ENCODE measurements around the gene CDCP1.

CDCP1 gene

DNA sequence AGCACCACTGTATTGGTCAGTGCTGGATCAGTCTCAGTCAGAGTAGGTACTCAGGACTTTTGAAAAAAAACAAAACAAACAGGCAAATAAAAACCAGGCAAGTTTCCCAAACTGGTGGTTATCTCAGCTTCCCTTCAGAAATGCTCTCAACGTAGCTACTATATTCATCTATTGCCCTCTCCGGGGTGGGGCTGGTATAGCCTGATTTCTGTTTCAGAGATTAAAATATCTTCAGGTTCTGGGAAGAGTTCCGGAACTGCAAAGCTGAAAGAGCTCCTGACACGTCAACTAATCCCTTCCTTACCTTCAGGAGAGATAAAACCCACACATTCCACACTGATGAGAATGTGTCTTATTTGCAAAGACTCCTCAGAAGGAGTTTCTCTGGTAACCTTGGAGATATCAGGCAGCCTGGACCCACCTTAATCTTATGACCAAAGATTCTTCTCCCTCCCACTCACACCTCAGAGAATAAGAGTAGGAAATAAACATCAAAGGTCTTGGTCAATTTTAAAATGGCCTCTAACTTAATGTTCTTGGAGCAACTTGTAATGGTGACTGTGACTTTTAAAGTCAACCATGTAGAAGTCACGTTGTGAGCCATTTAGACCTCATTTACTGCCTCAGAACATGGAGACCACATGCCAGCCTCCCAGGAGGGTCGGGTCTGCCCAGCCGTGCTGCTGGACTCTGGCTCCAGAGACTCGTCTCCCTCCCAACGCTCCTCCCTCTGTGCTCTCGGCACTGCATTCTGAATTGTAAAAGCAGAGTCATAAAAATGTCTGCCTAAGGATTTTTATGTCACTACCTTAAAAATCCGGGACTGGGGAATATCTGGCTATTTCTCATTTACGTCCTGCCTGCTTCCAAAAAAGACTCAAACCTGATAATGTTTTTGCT is 53.8 kb downstream of the CDCP1 start:
- no peaks in the 10 kb centered on the region for H3K27me3 ChIP-seq (ENCODE audit: low read length)
- H3K9me2 ChIP-seq (replicated peaks; ENCODE audit: insufficient read depth, low read length) = no peaks in the 10 kb centered on the region
- H3K36me3 ChIP-seq (ENCODE audit: low read length) = no peaks in the 10 kb centered on the region
- no peaks in the 10 kb centered on the region for H3K9me3 ChIP-seq (ENCODE audit: insufficient read depth, low read length)
- H2AFZ ChIP-seq (ENCODE audit: low read depth, low read length, severe bottlenecking) = no peak overlapping the region
- TF ChIP-seq EZH2phosphoT487 (conservative IDR thresholded peaks at IDR 0.05; ENCODE audit: low read length) (no peak), CTCF (IDR thresholded peaks at IDR 0.05; ENCODE audit: insufficient read depth, low read length, poor library complexity, severe bottlenecking) (no peak)
- no peaks in the 10 kb centered on the region for H3F3A ChIP-seq (ENCODE audit: insufficient read depth)
- no peak overlapping the region for H3K4me3 ChIP-seq (ENCODE audit: insufficient read depth, low read length, poor library complexity, severe bottlenecking)
- H4K20me1 ChIP-seq (ENCODE audit: low read depth, low read length) = no peaks in the 10 kb centered on the region
- H3K4me2 ChIP-seq (ENCODE audit: low read depth, low read length, poor library complexity, severe bottlenecking) = no peak overlapping the region
- no peak overlapping the region for H3K9ac ChIP-seq (ENCODE audit: low read length)
- no peak overlapping the region for H3K27ac ChIP-seq (ENCODE audit: low read depth, low read length)
- H3K79me2 ChIP-seq (ENCODE audit: insufficient read depth, low read length) = no peaks in the 10 kb centered on the region

DNA sequence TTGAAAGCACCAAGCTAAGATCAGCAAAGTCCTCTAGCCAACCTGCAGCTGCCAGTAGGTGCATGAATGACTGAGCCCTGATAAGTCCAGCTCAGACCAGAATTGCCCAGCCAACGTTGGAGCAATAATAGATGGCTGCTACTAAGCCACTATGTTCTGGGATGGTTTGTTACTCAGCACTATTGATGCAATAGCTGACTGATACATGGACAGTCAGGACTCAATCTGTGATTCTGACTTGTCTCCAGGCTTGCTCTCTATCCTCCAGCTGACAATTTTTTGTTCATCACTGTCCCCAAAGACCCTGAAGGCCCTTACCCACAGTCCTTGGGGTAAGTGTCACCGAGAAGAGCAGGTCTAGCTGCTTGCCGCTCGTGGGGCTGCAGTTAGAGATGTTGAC is 55.3 kb downstream of the CDCP1 start:
- no peaks in the 10 kb centered on the region for H3K36me3 ChIP-seq (ENCODE audit: low read length)
- TF ChIP-seq EZH2phosphoT487 (conservative IDR thresholded peaks at IDR 0.05; ENCODE audit: low read length) (no peak), CTCF (IDR thresholded peaks at IDR 0.05; ENCODE audit: insufficient read depth, low read length, poor library complexity, severe bottlenecking) (no peak)
- no peaks in the 10 kb centered on the region for H3K9me3 ChIP-seq (ENCODE audit: insufficient read depth, low read length)

DNA sequence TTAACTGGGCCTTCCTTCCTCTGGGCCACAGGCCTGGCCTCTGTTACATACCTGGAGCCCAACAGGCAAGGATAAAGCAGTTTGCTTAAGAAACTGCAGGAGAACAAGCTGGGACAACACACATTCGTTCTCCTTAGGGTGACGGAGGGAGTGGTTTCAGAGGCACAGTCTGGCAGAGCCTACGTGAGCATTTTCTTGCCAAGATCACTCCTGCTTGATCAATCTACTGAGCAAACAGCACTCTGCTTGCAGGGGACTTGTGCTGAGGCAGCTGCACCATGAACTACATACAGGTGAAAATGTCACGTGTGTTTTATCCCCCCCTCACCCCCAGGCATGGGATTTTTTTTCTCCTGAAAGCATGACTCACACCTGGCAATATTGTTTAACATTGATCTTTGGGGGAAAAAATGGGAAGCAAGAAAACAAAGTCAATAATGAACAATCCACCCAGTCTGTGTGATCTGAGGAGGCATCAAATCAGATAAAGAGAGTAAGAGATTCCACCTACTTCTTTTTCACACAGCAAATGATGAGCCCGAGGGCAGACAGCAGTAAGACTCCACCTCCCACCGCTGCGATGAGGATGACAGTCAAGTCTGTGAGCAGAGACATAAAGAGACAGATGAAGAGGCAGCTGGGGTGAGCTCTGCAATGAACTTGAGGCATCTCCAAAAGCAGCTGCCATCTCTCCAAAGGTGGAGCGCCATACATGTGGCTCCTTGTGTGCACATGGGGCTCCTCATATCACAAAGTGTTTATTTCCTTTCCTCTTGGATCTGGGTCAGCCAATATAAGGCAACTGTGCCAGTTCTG is 57.4 kb downstream of the CDCP1 start:
- H3K9ac ChIP-seq (ENCODE audit: low read length) = no peak overlapping the region
- H3F3A ChIP-seq (ENCODE audit: insufficient read depth) = no peaks in the 10 kb centered on the region
- TF ChIP-seq EZH2phosphoT487 (conservative IDR thresholded peaks at IDR 0.05; ENCODE audit: low read length) = no peak
- TF ChIP-seq CTCF (IDR thresholded peaks at IDR 0.05; ENCODE audit: insufficient read depth, low read length, poor library complexity, severe bottlenecking) = no peak
- no peak overlapping the region for H2AFZ ChIP-seq (ENCODE audit: low read depth, low read length, severe bottlenecking)
- H3K79me2 ChIP-seq (ENCODE audit: insufficient read depth, low read length) = no peaks in the 10 kb centered on the region
- H4K20me1 ChIP-seq (ENCODE audit: low read depth, low read length) = no peaks in the 10 kb centered on the region
- no peaks in the 10 kb centered on the region for H3K9me3 ChIP-seq (ENCODE audit: insufficient read depth, low read length)
- H3K27ac ChIP-seq (ENCODE audit: low read depth, low read length) = no peak overlapping the region
- no peak overlapping the region for H3K4me3 ChIP-seq (ENCODE audit: insufficient read depth, low read length, poor library complexity, severe bottlenecking)
- H3K36me3 ChIP-seq (ENCODE audit: low read length) = no peaks in the 10 kb centered on the region
- H3K9me2 ChIP-seq (replicated peaks; ENCODE audit: insufficient read depth, low read length) = no peaks in the 10 kb centered on the region
- H3K27me3 ChIP-seq (ENCODE audit: low read length) = no peaks in the 10 kb centered on the region
- no peak overlapping the region for H3K4me2 ChIP-seq (ENCODE audit: low read depth, low read length, poor library complexity, severe bottlenecking)

More for the DNA sequence above, 55.3 kb downstream of the CDCP1 start:
- H3F3A ChIP-seq (ENCODE audit: insufficient read depth) = no peaks in the 10 kb centered on the region
- no peak overlapping the region for H3K9ac ChIP-seq (ENCODE audit: low read length)
- no peak overlapping the region for H3K4me2 ChIP-seq (ENCODE audit: low read depth, low read length, poor library complexity, severe bottlenecking)
- no peak overlapping the region for H3K27ac ChIP-seq (ENCODE audit: low read depth, low read length)
- no peaks in the 10 kb centered on the region for H3K27me3 ChIP-seq (ENCODE audit: low read length)
- H3K79me2 ChIP-seq (ENCODE audit: insufficient read depth, low read length) = no peaks in the 10 kb centered on the region
- H3K9me2 ChIP-seq (replicated peaks; ENCODE audit: insufficient read depth, low read length) = no peaks in the 10 kb centered on the region
- no peaks in the 10 kb centered on the region for H4K20me1 ChIP-seq (ENCODE audit: low read depth, low read length)
- H2AFZ ChIP-seq (ENCODE audit: low read depth, low read length, severe bottlenecking) = no peak overlapping the region
- no peak overlapping the region for H3K4me3 ChIP-seq (ENCODE audit: insufficient read depth, low read length, poor library complexity, severe bottlenecking)
